Activated CD8-positive, alpha-beta memory T cell treated with anti-CD3 and anti-CD28 coated beads for 36 hours (primary cell): ENCODE data around the gene ASCC3. TPM values are rescaled to one million over a fixed set of nuclear protein-coding genes. Genes with fewer than 3 reads are reported as not detected.
"Not testable (repeated sequence)": the region's sequence is repeated elsewhere in the genome, so short reads cannot be mapped to it uniquely, and the experiment has no call there.

ENCODE experiments used
- CTCF ChIA-PET: fragments of 350-600 bp; sonication (Branson Sonifier 250); formaldehyde crosslinking; loops from one replicate; lab custom pipeline; 2021; ENCODE audit warnings: antibody characterized with exemption; lab: Charles Lee
- POLR2A ChIA-PET: fragments of 350-600 bp; sonication (Branson Sonifier 250); formaldehyde crosslinking; loops from one replicate; lab custom pipeline; 2021; ENCODE audit warnings: antibody characterized with exemption; lab: Charles Lee
- total RNA-seq, 2 experiments: library from RNA; stranded (reverse); gene quantifications; one replicate each; pipeline ENCODE4 v1.2.3, GENCODE V29; 2021

Gene ASCC3
- total RNA-seq, 2 experiments from 2014 or later, result 56.9 to 57.4 TPM

DNA sequence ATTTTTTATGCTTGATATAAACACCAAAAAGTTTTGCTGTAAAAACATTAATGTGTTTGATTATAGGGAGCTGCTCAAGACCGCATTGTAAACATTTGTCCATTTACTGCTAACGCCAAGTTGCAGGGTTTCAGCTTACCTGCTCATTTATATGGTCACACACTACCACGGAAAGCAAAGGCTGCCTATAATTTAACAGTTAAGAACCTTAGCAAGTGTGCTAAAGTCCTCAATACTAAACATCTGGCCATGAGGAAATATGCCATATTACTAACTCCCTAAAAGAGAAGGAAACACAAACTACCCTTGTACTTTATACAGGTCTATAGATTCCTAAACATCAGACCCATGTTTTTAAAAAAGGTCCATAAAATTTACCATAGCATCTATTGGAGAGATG, 129.5 kb downstream of the ASCC3 start:
- POLR2A ChIA-PET, result no interaction called here
- CTCF ChIA-PET, result no interaction called here

DNA sequence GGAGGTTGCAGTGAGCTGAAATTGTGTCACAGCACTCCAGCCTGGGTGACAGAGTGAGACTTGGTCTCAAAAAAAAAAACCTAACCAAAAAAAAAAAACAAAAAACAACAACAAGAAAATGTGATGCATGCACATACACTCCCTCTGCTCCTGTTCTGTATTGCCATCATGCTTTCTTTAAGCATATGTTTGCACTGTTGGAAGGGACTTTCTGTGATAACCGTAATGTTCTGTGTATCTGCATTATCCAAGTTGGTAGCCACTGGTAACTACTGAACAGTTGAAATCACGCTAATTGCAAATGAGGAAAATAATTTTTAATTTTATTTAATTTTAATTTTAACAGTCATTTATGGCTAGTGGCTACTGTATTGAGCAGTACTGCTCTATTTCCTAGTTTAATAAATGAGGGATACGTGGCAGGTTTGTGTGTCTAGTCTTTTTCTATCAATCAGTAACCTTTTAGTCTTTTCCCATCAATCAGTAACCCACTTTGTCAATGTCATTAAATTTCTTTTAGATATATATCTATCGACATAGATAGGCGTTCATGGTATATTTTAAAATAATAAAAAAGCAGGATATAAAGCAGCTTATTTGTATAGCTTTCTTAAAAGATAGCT, 135.6 kb downstream of the ASCC3 start:
- ChIA-PET POLR2A (no interaction called here), CTCF (no interaction called here)

DNA sequence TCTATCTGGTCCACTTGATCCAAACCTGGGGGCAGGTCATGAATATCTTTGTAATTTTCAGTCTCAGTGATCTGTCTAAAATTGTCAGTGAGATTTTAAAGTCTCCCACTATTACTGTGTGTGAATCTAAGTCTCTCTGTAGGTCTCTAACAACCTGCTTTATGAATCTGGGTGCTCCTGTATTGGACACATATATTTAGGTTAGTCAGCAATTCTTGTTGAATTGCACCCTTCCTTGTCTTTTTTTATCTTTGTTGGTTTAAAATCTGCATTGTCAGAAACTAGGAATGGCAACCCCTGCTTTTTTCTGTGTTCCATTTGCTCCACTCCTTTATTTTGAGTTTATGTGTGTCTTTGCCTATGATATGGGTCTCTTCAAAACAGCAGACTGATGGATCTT, 140.7 kb downstream of the ASCC3 start:
- CTCF ChIA-PET, result no interaction called here

DNA sequence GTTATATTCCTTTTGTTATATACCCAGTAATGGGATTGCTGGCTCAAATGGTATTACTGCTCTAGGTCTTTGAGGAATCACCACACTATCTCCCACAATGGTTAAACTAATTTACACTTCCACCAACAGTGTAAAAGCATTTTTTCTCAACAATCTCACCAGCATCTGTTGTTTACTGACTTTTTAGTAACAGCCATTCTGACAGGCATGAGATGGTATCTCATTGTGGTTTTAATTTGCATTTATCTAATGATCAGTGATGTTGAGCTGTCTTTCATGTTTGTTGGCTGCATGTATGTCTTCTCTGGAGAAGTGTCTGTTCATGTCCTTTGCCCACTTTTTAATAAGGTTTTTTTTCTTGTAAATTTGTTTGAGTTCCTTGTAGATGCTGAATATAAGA, 143.4 kb downstream of the ASCC3 start:
- POLR2A ChIA-PET, CTCF ChIA-PET: not testable (repeated sequence)

More for the DNA sequence above, 140.7 kb downstream of the ASCC3 start:
- POLR2A ChIA-PET, result no interaction called here

DNA sequence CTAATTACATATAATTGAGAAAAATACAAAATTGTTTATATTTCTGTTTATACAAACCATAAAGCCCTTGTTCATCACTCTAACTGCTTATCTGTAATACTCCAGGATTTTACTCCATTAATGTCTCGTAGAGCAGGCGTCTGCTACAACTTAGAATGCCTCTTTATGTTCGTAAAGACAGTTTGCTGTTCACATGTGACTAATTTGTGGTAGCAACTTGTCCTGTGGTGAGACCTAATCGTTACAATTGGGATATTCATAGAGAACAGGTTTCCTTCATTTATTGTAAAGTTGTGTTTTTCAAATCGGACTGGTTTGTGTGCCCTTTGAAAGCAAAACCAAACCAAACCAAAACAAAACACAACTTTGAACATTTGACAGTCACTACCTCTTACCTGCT, 149.7 kb downstream of the ASCC3 start:
- CTCF ChIA-PET, result no interaction called here
- POLR2A ChIA-PET, result no interaction called here

DNA sequence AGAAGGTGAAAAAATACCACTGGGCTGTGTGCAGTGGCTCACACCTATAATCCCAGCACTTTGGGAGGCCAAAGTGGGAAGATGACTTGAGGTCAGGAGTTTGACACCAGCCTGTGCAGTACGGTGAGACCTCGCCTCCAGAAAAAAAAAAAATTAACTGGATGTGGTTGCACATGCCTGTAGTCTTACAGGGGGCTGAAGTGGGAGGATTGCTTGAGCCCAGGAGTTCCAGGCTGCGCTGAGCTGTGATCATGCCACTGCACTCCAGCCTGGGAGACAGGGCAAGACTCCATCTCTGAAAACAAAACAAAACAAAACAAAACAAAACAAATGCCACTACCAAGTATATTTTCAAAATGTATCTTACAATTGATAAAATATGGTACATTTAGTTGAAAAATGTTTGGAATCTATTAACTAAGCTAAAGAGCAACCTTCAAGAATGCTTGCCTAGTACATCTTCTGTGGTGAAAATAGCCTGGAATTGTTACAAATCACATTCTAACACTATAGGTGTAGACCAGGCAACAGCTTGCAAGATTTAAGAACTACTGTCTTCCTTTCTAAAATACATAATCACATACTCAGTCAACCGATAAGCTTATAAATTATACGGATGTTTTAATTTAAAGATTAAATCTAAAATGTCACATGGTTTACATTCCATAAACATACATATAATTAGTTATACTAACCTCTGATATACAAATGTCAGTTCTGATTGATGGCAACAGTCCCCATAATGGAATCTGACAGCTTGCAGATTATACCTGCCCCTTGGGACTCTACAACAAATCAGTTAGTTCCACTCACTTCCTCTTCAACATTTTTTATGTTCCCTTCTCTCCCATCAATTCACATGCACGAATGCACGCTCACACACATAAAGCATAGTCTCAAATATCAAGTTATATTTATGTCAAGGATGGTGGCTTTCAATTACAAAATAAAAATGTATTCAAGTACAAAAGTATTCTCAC, 150.8 kb downstream of the ASCC3 start:
- ChIA-PET POLR2A (no interaction called here), CTCF (interaction anchor here (1.3 kb wide), 1 partner anchor 11 kb away, joined by 3 read pairs; no protein-coding TSS in a partner anchor)

GRCh38 chr6:100726666-100727065, 154.5 kb downstream of the ASCC3 start:
- CTCF ChIA-PET, result no interaction called here

DNA sequence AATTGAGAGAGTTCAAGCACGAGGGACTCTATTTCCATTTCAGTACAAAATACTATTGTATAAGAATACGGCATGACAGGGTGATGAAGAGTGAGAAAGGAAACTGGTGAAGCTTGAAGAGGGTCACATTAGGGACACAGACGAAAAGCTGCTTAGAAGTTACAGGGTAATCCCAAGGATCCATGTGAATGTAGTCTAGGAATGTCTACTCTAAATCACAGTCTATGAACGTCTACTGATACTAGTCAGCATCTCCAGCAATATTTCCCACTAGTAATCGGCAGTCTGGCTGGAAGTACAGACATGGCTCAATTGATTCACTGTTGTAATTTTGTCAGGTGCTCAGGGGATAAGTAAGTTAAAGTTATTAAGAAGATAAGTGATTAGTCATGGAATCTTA, 156.4 kb downstream of the ASCC3 start:
- ChIA-PET POLR2A (no interaction called here), CTCF (no interaction called here)

More at GRCh38 chr6:100726666-100727065, 154.5 kb downstream of the ASCC3 start:
- POLR2A ChIA-PET, result no interaction called here

DNA sequence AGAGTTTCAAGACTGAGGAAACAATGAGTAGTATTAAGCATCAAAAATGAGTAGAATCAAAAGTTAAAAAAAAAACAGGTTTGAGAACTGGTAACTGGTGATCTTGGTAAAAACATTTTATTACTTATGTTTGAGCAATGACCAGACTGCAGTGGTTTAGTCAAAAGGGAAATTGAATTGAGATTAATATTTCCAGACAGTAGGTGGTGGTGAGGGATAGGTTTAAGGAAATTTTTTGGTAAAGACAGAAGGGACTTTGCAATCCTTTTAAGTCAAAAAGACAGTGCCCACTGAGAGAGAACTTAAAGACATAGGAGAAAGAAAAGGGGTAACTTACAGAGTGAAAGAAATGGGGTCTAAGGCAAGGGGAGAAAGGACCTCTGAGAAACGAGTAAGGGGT, 156.9 kb downstream of the ASCC3 start:
- CTCF ChIA-PET, result no interaction called here
- POLR2A ChIA-PET, result no interaction called here

DNA sequence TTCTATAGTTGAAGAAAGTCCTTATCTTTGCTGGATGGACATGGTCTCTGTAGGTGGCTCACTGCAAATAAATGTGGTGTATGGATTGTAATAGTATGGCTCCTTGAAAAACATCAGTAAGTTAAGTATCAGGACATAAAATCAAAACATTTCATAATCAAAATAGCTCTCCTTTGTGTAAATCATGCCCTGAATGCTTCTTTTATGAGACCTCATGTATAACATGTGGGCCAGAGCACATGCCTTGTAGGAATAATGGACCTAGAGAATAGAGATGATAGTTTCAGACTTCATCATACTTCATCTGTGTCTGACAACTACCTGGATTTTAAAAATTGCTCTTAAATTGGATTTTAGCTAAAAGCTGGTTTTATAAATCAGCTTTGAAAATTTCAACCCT, 159.9 kb downstream of the ASCC3 start:
- POLR2A ChIA-PET, result no interaction called here
- CTCF ChIA-PET, result no interaction called here

GRCh38 chr6:100719883-100720682, 161.0 kb downstream of the ASCC3 start:
- ChIA-PET POLR2A (no interaction called here), CTCF (interaction anchor here (1.3 kb wide), 1 partner anchor 10 kb away, joined by 3 read pairs; no protein-coding TSS in a partner anchor)

DNA sequence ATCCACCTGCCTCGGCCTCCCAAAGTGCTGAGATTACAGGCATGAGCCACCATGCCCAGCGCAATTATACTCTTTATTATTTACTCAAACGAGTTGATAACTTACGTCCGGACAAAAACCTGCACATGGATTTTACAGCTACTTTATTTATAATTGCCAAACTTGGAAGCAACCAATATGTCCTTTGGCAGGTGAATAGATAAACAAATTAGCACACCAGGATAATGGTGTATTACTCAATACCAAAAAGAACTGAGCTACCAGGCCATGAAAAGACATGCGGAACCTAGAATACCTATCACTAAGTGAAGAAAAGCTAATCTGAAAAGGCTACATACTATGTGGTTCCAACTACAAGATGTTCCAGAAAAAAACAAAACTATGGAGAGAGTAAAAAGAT, 168.1 kb downstream of the ASCC3 start:
- ChIA-PET POLR2A (no interaction called here), CTCF (no interaction called here)

DNA sequence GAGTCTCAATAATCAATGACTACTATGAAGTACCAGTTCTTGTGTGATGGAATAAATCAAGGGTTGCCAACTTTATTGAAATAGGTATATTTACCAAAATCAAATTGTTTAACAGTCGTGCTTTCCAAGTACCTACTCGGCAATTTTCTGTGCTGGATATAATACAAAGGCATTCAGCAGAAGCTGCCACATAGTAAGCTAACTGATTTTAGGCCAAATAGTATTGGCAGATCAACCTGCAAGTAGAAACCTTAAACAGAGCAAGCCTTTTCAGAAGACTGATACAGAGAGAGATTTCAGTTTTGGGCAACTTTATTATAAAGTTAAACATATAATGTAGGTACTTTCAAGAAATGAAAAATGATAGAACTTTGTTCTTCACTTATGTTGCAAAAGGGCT, 174.6 kb downstream of the ASCC3 start:
- ChIA-PET POLR2A (no interaction called here), CTCF (no interaction called here)

- ChIA-PET POLR2A (no interaction called here), CTCF (no interaction called here)
Observed at GRCh38 chr6:100704961-100705360, 176.2 kb downstream of the ASCC3 start.

GRCh38 chr6:100701728-100702127, 179.4 kb downstream of the ASCC3 start:
- ChIA-PET CTCF (no interaction called here), POLR2A (no interaction called here)

DNA sequence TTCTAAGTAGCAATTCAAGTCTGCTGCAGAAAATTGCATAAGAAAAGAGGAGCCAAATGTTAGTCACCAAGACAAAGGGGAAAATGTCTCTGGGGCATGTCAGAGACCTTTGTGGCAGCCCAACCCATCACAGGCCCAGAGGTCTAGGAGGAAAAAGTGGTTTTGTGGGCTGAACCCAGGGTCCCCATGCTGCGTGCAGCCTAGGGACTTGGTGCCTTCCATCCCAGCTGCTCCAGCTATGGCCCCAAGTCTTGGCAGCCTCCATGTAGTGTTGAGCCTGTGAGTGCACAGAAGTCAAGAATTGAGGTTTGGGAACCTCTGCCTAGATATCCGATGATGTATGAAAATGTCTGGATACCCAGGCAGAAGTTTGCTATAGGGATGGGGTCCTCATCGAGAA, 181.1 kb downstream of the ASCC3 start:
- ChIA-PET POLR2A (no interaction called here), CTCF (no interaction called here)

DNA sequence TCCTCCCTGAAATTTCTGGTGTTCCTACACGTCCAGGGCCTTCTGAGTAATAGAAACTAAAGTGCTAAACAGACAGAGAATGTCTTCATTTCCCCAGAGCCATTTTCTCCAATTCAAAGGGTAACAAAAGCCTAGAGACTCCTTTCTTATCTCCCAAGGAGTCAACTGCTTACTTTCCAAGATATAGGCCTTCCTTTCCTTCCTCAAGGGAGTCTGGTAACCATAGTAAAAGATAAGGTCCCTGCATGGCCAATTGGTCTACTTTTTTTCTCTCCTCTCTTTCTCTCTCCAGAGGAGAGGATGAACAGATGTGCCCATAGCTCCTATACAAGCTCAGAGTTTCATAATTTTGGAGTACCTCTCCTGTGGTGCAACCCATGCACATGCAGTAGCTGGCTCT, 185.7 kb downstream of the ASCC3 start:
- CTCF ChIA-PET, result no interaction called here
- POLR2A ChIA-PET, result no interaction called here

GRCh38 chr6:100693249-100693927, 187.7 kb downstream of the ASCC3 start:
- CTCF ChIA-PET, result no interaction called here
- POLR2A ChIA-PET, result no interaction called here

GRCh38 chr6:100691972-100692371, 189.2 kb downstream of the ASCC3 start:
- CTCF ChIA-PET, result no interaction called here
- POLR2A ChIA-PET, result no interaction called here
